ENCODE results near the gene SYMPK.
A peak's percentile ranks its signal among the peaks of the same experiment; 100 is the strongest.
"Not testable (repeated sequence)": the region's sequence is repeated elsewhere in the genome, so short reads cannot be mapped to it uniquely, and the experiment has no call there.

The SYMPK gene

GRCh38 chr19:45804140-45804958, 58.6 kb downstream of the SYMPK start:
- no peak for DNase-seq (ENCODE audit: low read depth in 2 of 2)

- no peak for DNase-seq (ENCODE audit: low read depth in 2 of 2)
Measured at GRCh38 chr19:45801603-45802175, 61.3 kb downstream of the SYMPK start.

GRCh38 chr19:45800070-45800553, 62.8 kb downstream of the SYMPK start:
- DNase-seq (ENCODE audit: low read depth in 2 of 2) = no peak

GRCh38 chr19:45799541-45799940, 63.4 kb downstream of the SYMPK start:
- DNase-seq (ENCODE audit: low read depth in 2 of 2) = not testable (repeated sequence)

GRCh38 chr19:45798995-45799517, 63.9 kb downstream of the SYMPK start:
- DNase-seq (ENCODE audit: low read depth in 2 of 2) = peak; percentile 67 to 70

GRCh38 chr19:45794627-45795026, 68.3 kb downstream of the SYMPK start:
- no peak for DNase-seq (ENCODE audit: low read depth in 2 of 2)

DNA sequence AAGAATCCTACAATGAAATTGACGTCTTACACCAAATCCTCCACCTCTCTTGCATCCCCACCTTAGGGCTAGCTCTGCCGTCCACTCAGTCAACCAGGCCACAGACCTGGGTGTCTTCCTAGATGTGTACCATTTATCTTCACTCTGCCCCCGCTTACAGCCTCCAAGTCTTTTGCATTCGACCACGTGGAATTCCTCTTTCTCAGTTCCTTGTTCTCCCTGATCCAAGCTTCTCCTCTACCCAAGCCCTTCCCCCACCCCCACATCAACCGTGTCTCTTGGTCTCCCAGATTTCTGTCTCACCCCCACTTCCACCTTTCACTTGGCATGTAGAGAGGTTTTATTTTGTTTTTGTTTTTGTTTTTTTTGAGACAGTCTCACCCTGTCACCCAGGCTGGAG, 69.1 kb downstream of the SYMPK start:
- no peak for DNase-seq (ENCODE audit: low read depth in 2 of 2)

GRCh38 chr19:45793178-45793564, 69.8 kb downstream of the SYMPK start:
- no peak for DNase-seq (ENCODE audit: low read depth in 2 of 2)

DNA sequence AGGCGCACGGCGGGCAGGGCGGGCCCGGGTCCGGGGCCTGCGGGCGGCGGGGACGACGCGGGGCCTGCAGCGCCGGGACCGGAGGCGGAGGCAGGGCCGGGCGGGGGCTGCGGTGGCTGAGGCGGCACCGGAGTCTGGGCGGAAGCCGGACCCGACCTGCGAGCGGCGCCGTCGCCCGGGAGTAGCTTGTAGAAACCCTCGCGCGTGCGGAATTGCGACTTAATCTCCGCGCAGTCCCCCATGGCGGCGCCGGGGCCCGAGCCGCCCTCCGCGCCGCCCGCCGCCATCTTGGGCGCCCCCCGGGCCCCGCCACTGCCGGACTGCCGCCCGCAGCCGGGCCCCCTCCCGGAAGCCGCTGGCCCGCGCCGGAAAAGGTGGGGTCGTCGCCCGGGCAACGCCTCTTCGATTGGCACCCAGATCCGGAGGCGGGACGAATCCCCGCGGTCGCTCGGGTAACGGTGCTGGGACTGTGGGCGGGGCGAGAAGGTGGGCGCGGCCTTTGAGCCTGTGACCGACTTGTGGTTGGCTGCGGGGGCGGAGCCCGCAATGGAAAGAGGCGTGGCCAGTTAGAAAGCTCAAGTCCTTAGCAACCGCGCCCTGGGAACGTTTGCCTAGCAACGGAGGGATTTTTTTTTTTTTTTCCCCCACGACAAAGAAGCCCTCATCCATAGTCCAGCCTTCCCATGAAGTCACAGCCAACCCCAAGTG, 70.3 kb downstream of the SYMPK start, which contains the start of gene DMWD:
Gene DMWD, minus strand, starts transcription at position 376 of the 708 bp plus-strand sequence. Its CDS starts 89 bp downstream, at position 287.
- DNase-seq (ENCODE audit: low read depth in 2 of 2) = peak; percentile 94 to 95

DNA sequence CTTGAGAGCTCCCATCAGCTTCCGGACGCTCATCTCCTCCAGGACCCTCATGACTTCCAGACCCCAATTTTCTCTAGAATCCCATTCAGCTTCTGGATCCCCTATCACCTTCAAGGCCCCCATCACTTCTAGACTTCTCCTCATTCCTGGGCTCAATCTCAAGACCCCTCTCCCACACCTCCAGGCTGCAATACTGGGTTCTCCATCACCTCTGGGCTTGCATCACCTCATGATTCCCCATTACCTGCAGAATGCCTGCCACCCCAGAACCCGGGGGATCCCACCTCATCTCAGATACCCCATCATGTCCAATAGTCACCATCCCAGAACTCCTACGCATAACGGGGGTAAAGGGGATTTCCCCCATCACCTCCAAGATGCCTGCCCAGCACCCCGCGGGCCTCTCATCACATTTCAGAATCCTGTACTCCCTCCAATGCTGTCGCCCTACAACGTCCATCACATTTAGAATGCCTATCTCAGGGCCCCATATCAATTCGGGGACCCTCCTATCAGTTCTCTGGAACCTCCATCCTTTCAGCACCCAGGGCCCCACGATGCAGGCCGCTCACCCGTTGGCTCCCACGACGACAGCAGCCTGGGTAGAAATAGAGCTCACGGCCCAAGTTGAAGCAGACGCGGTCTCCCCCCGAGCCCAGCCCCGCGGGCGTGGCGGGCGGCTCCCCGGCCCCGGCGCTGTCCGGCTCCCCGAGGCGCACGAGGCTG, 71.0 kb downstream of the SYMPK start:
- DNase-seq (ENCODE audit: low read depth in 2 of 2) = no peak

DNA sequence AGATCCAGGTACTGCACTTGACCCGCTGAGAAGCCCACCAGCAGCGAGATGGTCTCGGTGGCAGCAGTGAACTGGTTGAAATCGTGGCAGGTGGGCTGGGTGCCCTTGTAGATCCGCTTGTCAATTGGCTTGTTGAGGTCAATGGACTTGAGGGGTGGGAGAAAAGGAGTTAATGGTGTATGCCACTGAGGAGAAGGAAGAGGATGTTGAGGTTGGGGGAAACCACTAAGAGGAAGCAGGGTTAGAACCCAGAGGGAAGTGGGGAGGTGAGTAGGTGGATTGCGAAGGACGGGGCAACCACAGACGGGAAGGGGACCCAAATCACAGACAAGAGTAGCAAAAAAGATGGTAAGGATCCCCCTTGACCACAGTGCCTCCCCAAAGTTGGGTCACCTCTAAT, 72.0 kb downstream of the SYMPK start:
- no peak for DNase-seq (ENCODE audit: low read depth in 2 of 2)

GRCh38 chr19:45789035-45789786, 73.7 kb downstream of the SYMPK start:
- DNase-seq (ENCODE audit: low read depth in 2 of 2) = no peak

GRCh38 chr19:45786533-45786894, 76.4 kb downstream of the SYMPK start:
- DNase-seq (ENCODE audit: low read depth in 2 of 2) = no peak

DNA sequence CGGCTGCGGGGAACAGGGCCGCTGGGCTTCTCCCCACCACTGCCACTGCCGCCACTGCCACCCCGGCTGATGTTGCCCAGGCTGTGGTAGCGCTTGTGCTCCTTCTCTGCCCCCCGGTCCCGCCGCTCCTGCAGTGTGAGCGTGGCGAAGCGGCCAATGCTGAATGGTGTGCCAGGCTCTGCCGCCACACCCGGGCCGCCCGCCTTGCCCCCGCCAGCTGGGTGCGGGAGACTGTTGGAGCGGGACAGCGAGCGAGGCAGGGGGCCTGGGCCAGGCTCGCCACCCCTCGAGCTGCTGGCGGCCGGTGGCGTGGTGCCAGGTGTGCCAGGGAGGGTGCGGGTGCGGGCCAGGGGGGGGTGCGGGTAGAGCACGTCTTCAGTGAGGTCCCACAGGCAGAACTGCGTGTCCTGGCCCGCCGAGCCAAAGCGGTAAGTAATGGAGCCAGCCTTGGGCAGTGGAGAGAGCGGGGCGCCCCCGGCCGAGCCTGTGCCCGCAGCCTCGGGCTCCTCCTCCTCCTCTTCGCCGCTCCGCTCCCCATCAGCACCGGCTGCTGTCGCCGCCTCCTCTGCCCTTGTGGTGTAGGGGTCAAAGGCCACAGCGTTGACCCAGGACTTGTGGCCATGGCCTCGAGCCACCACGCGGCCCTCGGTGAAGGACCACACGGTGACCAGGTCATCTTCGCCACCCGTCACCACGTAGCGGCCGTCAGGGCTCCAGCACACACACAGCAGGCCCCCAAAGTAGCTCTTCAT, 77.0 kb downstream of the SYMPK start:
- DNase-seq (ENCODE audit: low read depth in 2 of 2) = no peak

DNA sequence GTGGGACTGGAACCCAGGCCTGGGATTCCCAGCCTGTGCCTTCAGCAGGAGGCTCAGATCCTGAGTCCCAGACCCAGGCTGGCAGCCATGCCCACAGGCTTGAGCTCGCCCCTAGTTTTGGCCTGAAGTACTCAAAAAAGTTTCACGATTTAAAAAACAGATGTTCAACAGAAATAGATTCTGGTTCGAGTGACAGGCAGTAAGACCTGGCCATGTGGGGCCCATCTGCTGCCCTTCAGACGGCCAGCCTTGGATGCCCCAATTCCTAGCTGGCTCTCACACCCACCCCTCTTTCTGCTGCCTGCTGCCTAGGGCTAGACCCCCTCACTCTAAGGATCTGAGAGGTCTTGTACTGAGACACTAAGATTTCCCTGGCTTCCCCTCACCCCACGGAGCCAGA, 77.8 kb downstream of the SYMPK start:
- DNase-seq (ENCODE audit: low read depth in 2 of 2) = no peak

DNA sequence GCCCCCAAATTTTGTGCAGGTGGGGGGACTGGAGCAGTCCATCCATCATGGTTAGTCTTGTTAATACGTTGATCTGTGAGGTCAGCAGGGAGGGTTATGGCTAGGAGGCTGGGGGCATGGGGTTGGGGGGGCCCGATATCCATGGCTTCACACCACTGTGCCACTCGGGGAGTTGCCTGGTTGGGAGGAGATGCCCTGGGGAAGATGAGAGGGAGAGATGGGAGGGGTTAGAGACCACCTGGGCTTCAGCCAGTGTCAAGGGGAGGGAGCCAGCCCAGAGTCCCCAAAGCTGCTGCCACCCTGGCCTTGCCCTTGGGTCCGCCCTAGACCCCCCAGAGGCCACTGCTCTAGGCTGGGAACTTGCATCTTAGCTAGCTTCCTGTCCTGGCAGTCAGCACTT, 78.9 kb downstream of the SYMPK start:
- DNase-seq (ENCODE audit: low read depth in 2 of 2) = no peak

- no peak for DNase-seq (ENCODE audit: low read depth in 2 of 2)
Measured at GRCh38 chr19:45782820-45783785, 79.8 kb downstream of the SYMPK start.

- no peak for DNase-seq (ENCODE audit: low read depth in 2 of 2)
Measured at GRCh38 chr19:45782162-45782691, 80.7 kb downstream of the SYMPK start, which contains the start of gene DMPK. TSS of gene DMPK (minus strand) at chr19:45782490. CDS start at chr19:45782352, 138 bp downstream.

All from fibroblast of skin of left biceps (primary cell).